ENCODE results near the gene OR10H1. TPM values are rescaled to one million over a fixed set of nuclear protein-coding genes. Genes with fewer than 3 reads are reported as not detected.
A peak's percentile ranks its signal among the peaks of the same experiment; 100 is the strongest.

Gene OR10H1
- total and polyA plus RNA-seq, 9 of the 15 experiments (the other 6 are each of a cell fraction or from before 2014, with no cell fraction given): not detected

DNA sequence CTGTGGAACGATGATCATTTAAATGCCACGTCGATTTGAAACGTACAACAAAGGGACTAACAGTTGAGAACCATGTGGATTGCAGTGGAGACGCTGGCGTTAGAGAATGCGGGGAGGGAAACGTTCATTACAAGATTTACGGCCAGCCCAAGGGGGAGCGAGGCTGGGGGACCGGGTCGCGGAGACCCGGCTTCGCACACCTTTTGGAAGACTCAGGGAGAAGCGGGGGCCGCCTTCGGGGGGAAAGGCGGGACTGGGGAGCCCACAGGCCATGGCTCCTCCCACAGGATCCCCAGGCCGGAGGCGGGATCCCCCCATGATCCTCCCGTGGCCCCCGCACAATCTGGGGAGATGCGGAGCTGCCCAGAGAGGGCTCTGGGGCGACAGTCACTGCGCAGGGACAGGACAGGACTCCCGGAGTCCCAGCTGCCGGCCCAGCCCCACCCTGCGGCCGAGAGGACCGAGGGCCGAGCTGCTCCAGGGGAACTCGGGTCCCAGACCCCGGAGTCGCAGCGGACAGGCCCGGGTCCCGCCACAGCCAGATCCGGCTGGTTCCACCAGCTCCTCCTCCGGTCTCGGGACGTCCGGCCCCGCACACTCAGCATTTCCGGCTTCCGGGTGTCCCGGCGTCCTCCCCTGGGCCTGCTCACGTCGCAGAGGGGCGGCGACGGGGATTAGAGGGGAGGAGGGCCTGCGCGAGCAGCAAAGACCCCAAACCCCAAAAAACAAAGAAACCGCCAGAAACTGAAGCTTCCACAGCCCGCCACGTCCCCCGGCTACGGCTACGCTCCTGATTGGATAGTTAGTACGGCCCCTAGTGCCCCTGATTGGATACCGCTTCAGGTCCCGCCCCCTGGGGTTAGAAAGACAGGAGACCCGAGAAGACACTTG is 21.1 kb upstream of the OR10H1 start (continued):
- TF ChIP-seq MYBL2 (IDR thresholded peaks at IDR 0.05; ENCODE audit: low read depth): no peak
- no peak for TF ChIP-seq MYBL2 (CRISPR knock-in tag; IDR thresholded peaks at IDR 0.05; ENCODE audit: borderline replicate concordance)
- TF ChIP-seq, protein P1, sequence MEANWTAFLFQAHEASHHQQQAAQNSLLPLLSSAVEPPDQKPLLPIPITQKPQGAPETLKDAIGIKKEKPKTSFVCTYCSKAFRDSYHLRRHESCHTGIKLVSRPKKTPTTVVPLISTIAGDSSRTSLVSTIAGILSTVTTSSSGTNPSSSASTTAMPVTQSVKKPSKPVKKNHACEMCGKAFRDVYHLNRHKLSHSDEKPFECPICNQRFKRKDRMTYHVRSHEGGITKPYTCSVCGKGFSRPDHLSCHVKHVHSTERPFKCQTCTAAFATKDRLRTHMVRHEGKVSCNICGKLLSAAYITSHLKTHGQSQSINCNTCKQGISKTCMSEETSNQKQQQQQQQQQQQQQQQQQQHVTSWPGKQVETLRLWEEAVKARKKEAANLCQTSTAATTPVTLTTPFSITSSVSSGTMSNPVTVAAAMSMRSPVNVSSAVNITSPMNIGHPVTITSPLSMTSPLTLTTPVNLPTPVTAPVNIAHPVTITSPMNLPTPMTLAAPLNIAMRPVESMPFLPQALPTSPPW (CRISPR knock-in tag; IDR thresholded peaks at IDR 0.05): peak; percentile 81
- TF ChIP-seq, protein P2, sequence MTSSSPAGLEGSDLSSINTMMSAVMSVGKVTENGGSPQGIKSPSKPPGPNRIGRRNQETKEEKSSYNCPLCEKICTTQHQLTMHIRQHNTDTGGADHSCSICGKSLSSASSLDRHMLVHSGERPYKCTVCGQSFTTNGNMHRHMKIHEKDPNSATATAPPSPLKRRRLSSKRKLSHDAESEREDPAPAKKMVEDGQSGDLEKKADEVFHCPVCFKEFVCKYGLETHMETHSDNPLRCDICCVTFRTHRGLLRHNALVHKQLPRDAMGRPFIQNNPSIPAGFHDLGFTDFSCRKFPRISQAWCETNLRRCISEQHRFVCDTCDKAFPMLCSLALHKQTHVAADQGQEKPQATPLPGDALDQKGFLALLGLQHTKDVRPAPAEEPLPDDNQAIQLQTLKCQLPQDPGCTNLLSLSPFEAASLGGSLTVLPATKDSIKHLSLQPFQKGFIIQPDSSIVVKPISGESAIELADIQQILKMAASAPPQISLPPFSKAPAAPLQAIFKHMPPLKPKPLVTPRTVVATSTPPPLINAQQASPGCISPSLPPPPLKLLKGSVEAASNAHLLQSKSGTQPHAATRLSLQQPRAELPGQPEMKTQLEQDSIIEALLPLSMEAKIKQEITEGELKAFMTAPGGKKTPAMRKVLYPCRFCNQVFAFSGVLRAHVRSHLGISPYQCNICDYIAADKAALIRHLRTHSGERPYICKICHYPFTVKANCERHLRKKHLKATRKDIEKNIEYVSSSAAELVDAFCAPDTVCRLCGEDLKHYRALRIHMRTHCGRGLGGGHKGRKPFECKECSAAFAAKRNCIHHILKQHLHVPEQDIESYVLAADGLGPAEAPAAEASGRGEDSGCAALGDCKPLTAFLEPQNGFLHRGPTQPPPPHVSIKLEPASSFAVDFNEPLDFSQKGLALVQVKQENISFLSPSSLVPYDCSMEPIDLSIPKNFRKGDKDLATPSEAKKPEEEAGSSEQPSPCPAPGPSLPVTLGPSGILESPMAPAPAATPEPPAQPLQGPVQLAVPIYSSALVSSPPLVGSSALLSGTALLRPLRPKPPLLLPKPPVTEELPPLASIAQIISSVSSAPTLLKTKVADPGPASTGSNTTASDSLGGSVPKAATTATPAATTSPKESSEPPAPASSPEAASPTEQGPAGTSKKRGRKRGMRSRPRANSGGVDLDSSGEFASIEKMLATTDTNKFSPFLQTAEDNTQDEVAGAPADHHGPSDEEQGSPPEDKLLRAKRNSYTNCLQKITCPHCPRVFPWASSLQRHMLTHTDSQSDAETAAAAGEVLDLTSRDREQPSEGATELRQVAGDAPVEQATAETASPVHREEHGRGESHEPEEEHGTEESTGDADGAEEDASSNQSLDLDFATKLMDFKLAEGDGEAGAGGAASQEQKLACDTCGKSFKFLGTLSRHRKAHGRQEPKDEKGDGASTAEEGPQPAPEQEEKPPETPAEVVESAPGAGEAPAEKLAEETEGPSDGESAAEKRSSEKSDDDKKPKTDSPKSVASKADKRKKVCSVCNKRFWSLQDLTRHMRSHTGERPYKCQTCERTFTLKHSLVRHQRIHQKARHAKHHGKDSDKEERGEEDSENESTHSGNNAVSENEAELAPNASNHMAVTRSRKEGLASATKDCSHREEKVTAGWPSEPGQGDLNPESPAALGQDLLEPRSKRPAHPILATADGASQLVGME (CRISPR knock-in tag; IDR thresholded peaks at IDR 0.05): peak; percentile 55; the same call in 1 of the 2 replicates
- TF ChIP-seq, protein P3, sequence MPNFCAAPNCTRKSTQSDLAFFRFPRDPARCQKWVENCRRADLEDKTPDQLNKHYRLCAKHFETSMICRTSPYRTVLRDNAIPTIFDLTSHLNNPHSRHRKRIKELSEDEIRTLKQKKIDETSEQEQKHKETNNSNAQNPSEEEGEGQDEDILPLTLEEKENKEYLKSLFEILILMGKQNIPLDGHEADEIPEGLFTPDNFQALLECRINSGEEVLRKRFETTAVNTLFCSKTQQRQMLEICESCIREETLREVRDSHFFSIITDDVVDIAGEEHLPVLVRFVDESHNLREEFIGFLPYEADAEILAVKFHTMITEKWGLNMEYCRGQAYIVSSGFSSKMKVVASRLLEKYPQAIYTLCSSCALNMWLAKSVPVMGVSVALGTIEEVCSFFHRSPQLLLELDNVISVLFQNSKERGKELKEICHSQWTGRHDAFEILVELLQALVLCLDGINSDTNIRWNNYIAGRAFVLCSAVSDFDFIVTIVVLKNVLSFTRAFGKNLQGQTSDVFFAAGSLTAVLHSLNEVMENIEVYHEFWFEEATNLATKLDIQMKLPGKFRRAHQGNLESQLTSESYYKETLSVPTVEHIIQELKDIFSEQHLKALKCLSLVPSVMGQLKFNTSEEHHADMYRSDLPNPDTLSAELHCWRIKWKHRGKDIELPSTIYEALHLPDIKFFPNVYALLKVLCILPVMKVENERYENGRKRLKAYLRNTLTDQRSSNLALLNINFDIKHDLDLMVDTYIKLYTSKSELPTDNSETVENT (CRISPR knock-in tag; IDR thresholded peaks at IDR 0.05): peak; percentile 86
- no peak for TF ChIP-seq TSC22D4 (tag; IDR thresholded peaks at IDR 0.05)
- no peak for TF ChIP-seq NR2C1 (IDR thresholded peaks at IDR 0.05)
- no peak for TF ChIP-seq NR2C1 (tag; IDR thresholded peaks at IDR 0.05)
- no peak for TF ChIP-seq ZNF3 (CRISPR knock-in tag; IDR thresholded peaks at IDR 0.05)
- TF ChIP-seq, protein P4, sequence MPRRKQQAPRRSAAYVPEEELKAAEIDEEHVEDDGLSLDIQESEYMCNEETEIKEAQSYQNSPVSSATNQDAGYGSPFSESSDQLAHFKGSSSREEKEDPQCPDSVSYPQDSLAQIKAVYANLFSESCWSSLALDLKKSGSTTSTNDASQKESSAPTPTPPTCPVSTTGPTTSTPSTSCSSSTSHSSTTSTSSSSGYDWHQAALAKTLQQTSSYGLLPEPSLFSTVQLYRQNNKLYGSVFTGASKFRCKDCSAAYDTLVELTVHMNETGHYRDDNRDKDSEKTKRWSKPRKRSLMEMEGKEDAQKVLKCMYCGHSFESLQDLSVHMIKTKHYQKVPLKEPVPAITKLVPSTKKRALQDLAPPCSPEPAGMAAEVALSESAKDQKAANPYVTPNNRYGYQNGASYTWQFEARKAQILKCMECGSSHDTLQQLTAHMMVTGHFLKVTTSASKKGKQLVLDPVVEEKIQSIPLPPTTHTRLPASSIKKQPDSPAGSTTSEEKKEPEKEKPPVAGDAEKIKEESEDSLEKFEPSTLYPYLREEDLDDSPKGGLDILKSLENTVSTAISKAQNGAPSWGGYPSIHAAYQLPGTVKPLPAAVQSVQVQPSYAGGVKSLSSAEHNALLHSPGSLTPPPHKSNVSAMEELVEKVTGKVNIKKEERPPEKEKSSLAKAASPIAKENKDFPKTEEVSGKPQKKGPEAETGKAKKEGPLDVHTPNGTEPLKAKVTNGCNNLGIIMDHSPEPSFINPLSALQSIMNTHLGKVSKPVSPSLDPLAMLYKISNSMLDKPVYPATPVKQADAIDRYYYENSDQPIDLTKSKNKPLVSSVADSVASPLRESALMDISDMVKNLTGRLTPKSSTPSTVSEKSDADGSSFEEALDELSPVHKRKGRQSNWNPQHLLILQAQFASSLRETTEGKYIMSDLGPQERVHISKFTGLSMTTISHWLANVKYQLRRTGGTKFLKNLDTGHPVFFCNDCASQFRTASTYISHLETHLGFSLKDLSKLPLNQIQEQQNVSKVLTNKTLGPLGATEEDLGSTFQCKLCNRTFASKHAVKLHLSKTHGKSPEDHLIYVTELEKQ (CRISPR knock-in tag; IDR thresholded peaks at IDR 0.05): no peak
- TF ChIP-seq, protein P5, sequence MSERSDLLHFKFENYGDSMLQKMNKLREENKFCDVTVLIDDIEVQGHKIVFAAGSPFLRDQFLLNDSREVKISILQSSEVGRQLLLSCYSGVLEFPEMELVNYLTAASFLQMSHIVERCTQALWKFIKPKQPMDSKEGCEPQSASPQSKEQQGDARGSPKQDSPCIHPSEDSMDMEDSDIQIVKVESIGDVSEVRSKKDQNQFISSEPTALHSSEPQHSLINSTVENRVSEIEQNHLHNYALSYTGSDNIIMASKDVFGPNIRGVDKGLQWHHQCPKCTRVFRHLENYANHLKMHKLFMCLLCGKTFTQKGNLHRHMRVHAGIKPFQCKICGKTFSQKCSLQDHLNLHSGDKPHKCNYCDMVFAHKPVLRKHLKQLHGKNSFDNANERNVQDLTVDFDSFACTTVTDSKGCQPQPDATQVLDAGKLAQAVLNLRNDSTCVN (CRISPR knock-in tag; IDR thresholded peaks at IDR 0.05): 0 out of 2 replicates have a peak, but pooled peaks have one; percentile 22
- no peak for TF ChIP-seq COPS2 (conservative IDR thresholded peaks at IDR 0.05)
